HL-60 (cell line): ENCODE results near the gene AIFM1.

Experiments used
- POLR2AphosphoS5 ChIP-seq: IDR thresholded peaks from 2 replicates; pipeline ENCODE4 v1.6.1; 2012; ENCODE audit warnings: low read depth
- TF ChIP-seq, protein P1 (sequence below): IDR thresholded peaks from one replicate; pipeline ENCODE4 v1.5.1; 2011; ENCODE audit warnings: low read length, control low read depth, inconsistent platforms; ENCODE audit not compliant: insufficient read depth
- TF ChIP-seq, protein P2 (sequence below): IDR thresholded peaks from 2 replicates; pipeline ENCODE4 v1.6.1; 2012; ENCODE audit warnings: low read depth; ENCODE audit not compliant: insufficient replicate concordance

- TF ChIP-seq, protein P1, sequence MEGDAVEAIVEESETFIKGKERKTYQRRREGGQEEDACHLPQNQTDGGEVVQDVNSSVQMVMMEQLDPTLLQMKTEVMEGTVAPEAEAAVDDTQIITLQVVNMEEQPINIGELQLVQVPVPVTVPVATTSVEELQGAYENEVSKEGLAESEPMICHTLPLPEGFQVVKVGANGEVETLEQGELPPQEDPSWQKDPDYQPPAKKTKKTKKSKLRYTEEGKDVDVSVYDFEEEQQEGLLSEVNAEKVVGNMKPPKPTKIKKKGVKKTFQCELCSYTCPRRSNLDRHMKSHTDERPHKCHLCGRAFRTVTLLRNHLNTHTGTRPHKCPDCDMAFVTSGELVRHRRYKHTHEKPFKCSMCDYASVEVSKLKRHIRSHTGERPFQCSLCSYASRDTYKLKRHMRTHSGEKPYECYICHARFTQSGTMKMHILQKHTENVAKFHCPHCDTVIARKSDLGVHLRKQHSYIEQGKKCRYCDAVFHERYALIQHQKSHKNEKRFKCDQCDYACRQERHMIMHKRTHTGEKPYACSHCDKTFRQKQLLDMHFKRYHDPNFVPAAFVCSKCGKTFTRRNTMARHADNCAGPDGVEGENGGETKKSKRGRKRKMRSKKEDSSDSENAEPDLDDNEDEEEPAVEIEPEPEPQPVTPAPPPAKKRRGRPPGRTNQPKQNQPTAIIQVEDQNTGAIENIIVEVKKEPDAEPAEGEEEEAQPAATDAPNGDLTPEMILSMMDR: no peak
- no peak for TF ChIP-seq POLR2AphosphoS5
- TF ChIP-seq, protein P2, sequence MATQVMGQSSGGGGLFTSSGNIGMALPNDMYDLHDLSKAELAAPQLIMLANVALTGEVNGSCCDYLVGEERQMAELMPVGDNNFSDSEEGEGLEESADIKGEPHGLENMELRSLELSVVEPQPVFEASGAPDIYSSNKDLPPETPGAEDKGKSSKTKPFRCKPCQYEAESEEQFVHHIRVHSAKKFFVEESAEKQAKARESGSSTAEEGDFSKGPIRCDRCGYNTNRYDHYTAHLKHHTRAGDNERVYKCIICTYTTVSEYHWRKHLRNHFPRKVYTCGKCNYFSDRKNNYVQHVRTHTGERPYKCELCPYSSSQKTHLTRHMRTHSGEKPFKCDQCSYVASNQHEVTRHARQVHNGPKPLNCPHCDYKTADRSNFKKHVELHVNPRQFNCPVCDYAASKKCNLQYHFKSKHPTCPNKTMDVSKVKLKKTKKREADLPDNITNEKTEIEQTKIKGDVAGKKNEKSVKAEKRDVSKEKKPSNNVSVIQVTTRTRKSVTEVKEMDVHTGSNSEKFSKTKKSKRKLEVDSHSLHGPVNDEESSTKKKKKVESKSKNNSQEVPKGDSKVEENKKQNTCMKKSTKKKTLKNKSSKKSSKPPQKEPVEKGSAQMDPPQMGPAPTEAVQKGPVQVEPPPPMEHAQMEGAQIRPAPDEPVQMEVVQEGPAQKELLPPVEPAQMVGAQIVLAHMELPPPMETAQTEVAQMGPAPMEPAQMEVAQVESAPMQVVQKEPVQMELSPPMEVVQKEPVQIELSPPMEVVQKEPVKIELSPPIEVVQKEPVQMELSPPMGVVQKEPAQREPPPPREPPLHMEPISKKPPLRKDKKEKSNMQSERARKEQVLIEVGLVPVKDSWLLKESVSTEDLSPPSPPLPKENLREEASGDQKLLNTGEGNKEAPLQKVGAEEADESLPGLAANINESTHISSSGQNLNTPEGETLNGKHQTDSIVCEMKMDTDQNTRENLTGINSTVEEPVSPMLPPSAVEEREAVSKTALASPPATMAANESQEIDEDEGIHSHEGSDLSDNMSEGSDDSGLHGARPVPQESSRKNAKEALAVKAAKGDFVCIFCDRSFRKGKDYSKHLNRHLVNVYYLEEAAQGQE: no peak
These were observed 14.1 kb upstream of the AIFM1 start for GRCh38 chrX:130179579-130180215.
